Mucosa of rectum (tissue), 2 donors: ENCODE measurements around the gene ST7L.

Experiments used
- H3K27ac ChIP-seq, 2 donors: one replicate each; pipeline ENCODE4 v1.7.0; 2013; ENCODE audit warnings: inconsistent platforms in 2 of 2, low read depth in 2 of 2, low read length in 2 of 2
- H3K27me3 ChIP-seq, 2 donors: one replicate each; pipeline ENCODE4 v1.7.0; 2013; ENCODE audit warnings: low read length in 2 of 2; ENCODE audit not compliant: control insufficient read depth in 2 of 2, insufficient read depth in 2 of 2
- H3K36me3 ChIP-seq, 2 donors: one replicate each; pipeline ENCODE4 v1.7.0; 2013; ENCODE audit warnings: low read length in 2 of 2; ENCODE audit not compliant: control insufficient read depth in 2 of 2, insufficient read depth in 2 of 2
- H3K4me1 ChIP-seq, 2 donors: one replicate each; pipeline ENCODE4 v1.7.0; 2013; ENCODE audit warnings: low read length in 2 of 2, mild to moderate bottlenecking in 1 of 2; ENCODE audit not compliant: control insufficient read depth in 2 of 2, insufficient read depth in 2 of 2
- H3K4me3 ChIP-seq, 2 donors: one replicate each; pipeline ENCODE4 v1.7.0; 2013; ENCODE audit warnings: low read length in 2 of 2
- H3K9ac ChIP-seq, 2 donors: one replicate each; pipeline ENCODE4 v1.7.0; 2013; ENCODE audit warnings: low read length in 2 of 2, low read depth in 1 of 2, mild to moderate bottlenecking in 1 of 2
- H3K9me3 ChIP-seq, 2 donors: one replicate each; pipeline ENCODE4 v1.7.0; 2013; ENCODE audit warnings: low read length in 2 of 2; ENCODE audit not compliant: control insufficient read depth in 2 of 2
- donor health status: healthy.
- donor health status: Normal muscosa, but diverticular disease.

The ST7L gene

DNA sequence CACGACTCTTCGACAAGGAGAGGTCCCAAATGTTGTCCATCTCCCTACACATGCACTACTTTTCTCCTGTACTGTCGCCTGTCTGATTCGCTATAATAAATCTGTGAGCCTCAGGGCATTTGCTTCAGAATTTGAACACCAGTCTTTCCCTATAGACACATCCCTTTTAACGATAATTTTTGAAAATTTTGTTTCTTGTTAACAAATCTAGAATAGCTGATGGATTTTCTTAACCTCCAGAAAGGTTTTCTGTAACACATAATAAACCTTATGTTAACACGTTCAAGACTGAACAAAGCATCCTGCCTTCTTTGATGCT, 1.4 kb upstream of the ST7L start:
- Histone ChIP-seq H3K4me1 (peaks cover 10 to 13% of the 10 kb centered on the region in 2 donors), H3K27me3 (no peaks in the 10 kb centered on the region), H3K36me3 (peaks cover 0 to 5% of the 10 kb centered on the region in 2 donors), H3K4me3 (peak overlapping the region; percentile 88 to 99), H3K9me3 (no peaks in the 10 kb centered on the region), H3K27ac (peak overlapping the region; percentile 100), H3K9ac (peak overlapping the region; percentile 100)

DNA sequence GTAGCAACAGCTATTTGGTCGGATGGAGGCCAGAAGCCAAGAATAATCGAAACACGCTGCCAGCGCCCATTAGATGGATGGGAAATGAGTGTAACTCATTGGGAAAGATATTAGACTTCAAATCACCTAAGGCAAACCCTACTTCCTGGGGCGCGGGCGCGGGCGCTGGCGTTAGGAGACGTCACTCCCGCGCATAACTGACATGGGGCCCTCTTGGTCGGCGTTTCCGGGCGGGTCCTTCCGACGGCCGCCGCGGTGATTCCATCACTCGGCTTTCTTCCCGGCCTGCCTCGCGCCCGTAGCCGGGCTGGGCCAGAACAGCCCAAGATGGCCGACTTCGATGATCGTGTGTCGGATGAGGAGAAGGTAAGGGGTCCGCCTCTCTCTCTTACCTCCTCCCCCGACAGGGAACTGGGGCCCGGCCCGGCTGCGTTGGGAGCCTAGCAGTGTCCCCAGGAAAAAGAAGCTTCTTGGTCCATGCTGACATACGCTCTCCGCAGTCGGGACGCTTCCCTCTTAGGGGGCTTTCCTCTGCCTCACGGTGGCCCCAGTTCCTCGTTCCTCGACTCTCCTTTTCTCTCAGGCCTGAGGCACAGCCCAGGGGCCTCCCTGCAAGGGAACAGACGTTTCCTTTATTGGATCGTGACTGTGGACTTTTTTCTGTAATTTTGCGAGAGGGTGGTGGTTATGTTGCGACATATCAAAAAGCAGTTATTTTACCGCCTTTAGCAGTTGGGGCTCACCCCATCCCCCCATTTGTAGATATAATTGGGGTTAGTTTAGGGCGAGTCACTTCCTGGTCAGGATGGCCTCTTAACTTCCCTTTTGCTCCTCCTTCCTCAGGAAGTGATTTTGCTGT, 806 bp upstream of the ST7L start, which contains the start of gene CAPZA1:
CAPZA1 (plus strand) TSS at position 315 of the 859 bp plus-strand sequence; CDS start at position 328, 13 bp downstream.
- H3K27ac ChIP-seq, result peak within 1 kb of the TSS; percentile 100
- H3K27me3 ChIP-seq, result no peaks in the 10 kb centered on the region
- H3K9ac ChIP-seq, result peak within 1 kb of the TSS; percentile 100
- peaks cover 10 to 13% of the 10 kb centered on the region in 2 donors for H3K4me1 ChIP-seq
- H3K9me3 ChIP-seq, result no peaks in the 10 kb centered on the region
- H3K36me3 ChIP-seq, result peaks cover 0 to 3% of the 10 kb centered on the region in 2 donors
- H3K4me3 ChIP-seq, result peak within 1 kb of the TSS; percentile 88 to 99

DNA sequence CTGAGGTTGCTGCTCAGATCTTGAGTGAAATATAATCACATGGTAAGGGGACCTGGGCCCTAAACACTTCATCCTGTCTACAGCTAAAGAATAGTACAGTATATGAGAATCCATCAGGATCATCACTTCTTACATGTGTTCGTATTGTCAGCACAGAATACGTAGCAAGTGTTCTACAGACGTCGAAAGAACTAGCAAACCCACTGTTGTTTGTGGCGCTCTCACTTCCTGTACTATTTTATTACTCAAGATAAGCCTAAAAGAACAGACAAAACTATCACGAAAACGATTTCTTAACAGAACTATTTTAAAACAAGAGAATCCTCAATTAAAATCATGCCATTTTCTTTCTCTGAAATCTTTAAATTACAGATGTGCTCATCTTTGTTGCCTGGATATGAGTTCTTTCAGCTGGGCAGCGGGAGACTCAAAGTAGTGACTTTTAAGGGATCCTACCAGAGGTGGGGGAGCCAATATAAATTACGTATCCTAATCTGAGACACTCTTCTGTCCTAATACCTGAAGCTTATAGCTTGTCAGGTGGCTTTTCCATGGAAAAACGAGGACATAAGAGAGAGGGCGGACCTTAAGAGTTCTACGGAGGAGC, 724 bp downstream of the ST7L start:
- Histone ChIP-seq H3K9ac (peak overlapping the region; percentile 100), H3K4me3 (peak overlapping the region; percentile 88 to 99), H3K4me1 (peaks cover 10 to 13% of the 10 kb centered on the region in 2 donors)

DNA sequence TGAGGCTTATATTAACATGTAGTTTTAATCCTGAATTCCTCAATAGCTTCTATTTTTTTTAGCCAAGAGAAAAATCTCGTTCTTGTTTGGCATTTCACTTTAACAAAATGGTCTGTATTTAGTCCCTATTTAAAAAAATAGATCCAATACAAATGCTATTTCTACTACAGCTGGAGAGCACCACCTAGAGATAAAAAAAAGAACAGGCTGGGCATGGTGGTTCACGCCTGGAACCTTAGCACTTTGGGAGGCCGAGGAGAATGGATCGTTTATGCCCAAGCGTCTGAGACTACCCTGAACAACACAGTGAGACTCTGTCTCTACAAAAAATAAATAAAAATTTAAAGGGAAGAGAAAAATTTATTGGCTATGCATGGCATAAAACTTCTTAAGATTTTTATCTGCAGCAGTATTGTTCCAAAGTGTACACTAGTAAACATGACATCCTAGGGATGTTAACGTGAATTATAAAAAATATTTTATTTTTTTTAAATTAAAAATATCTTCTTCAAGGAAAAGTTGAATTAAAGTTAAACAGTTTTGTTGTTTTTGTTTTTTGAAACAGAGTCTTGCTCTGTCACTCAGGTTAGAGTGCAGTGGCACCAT, 4.4 kb downstream of the ST7L start:
- Histone ChIP-seq H3K27ac (no peak overlapping the region), H3K4me3 (no peak overlapping the region), H3K4me1 (peaks cover 2 to 6% of the 10 kb centered on the region in 2 donors), H3K9me3 (no peaks in the 10 kb centered on the region), H3K27me3 (no peaks in the 10 kb centered on the region), H3K9ac (no peak overlapping the region), H3K36me3 (peaks cover 25 to 30% of the 10 kb centered on the region in 2 donors)

More for the DNA sequence above, 724 bp downstream of the ST7L start:
- no peaks in the 10 kb centered on the region for H3K27me3 ChIP-seq
- H3K36me3 ChIP-seq, result peaks cover 2 to 6% of the 10 kb centered on the region in 2 donors
- no peaks in the 10 kb centered on the region for H3K9me3 ChIP-seq
- peak overlapping the region; percentile 100 for H3K27ac ChIP-seq

DNA sequence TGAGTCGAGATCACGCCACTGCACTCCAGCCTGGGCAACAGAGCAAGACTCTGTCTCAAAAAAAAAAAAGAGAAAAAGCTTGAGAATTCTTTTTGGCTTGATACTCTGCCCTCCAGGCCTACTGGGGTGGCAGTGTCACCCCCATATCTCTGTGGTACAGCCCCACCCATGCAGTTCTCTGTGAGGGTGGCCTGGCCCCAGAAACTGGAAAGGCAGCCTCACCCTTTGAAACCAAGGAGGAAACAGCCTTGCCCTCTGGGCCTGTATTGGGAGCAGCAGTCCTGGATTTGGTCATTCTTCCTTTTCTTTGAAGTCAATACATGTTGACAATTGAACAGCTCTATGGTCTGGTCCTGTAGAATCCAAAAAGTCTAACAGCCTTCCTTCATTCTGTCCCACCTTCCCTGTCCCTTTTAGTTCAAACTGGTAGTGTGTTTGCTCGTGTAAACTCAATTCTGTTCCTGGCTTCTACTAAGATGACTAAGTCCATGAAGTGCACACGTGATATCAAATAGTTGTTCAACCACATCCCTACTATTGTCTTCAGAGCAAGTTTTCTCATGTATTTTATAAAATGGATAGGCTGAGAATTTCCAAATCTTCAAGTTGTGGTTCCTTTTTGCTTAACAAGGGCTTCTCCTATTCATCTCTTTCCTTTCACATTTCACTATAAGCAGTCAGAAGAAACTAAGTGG, 13.2 kb downstream of the ST7L start:
- H3K4me1 ChIP-seq, result no peaks in the 10 kb centered on the region
- no peak overlapping the region for H3K4me3 ChIP-seq
- peaks cover 36 to 38% of the 10 kb centered on the region in 2 donors for H3K36me3 ChIP-seq
- H3K9ac ChIP-seq, result no peak overlapping the region
- H3K9me3 ChIP-seq, result no peaks in the 10 kb centered on the region
- no peak overlapping the region for H3K27ac ChIP-seq
- H3K27me3 ChIP-seq, result no peaks in the 10 kb centered on the region

DNA sequence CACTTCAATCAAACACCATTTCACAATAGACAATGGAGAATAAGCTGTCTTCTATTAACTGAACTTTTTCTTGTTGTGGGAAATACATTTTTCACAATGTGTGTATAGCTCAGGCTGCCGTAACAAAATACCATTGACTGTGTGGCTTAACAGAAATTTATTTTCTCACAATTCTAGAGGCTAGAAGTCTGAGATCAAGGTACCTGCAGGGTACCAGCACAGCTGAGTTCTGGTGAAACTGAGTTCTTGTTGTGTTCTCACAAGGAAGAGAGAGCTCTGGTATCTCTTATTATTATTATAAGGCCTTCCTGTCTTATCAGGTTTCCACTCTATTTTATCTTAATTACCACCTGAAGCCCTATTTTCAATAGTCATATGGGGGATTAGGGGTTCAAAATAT, 15.4 kb downstream of the ST7L start:
- Histone ChIP-seq H3K9me3 (no peaks in the 10 kb centered on the region), H3K27me3 (no peaks in the 10 kb centered on the region), H3K4me3 (no peak overlapping the region), H3K9ac (no peak overlapping the region), H3K4me1 (no peaks in the 10 kb centered on the region), H3K36me3 (peaks cover 21 to 30% of the 10 kb centered on the region in 2 donors), H3K27ac (no peak overlapping the region)

DNA sequence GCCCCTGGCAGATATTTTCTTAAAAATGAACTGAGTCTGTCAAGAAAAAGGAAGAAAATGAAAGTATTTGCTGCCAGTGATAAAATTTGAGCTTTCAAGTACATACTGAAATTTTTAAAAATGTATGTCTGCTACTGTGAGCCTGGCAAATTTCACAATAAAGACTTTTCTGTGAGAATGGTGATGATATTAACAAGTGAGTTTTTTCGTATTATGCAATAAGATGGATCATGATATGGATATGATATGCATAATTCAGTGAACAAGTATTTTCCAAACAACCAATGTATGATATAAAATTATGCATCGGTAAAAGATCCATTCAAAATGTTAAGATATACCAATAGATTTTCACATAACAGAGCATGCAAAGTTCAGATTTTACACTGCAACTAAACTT, 15.9 kb downstream of the ST7L start:
- Histone ChIP-seq H3K9me3 (no peaks in the 10 kb centered on the region), H3K27ac (no peak overlapping the region), H3K4me1 (no peaks in the 10 kb centered on the region), H3K36me3 (peaks cover 15 to 27% of the 10 kb centered on the region in 2 donors), H3K9ac (no peak overlapping the region), H3K4me3 (no peak overlapping the region), H3K27me3 (no peaks in the 10 kb centered on the region)

DNA sequence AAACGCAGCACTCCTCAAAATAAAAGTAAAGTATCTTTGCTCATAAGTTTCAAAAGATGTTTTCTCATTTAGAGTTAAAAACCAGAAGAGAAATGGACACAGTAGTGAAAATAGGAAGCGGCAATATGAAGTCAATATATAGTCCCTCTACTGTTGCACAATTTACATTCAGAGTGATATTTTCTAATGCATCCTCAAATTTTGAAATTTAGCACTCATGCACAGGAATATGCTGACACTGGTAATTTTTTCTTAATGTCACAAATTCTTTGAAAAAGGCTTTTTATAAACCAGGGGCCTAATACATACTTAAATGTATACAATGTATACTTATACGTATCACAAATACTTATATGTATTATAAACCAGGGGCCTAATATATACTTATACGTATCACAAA, 19.5 kb downstream of the ST7L start:
- no peak overlapping the region for H3K9ac ChIP-seq
- H3K4me3 ChIP-seq, result no peak overlapping the region
- peaks cover 6 to 26% of the 10 kb centered on the region in 2 donors for H3K36me3 ChIP-seq

DNA sequence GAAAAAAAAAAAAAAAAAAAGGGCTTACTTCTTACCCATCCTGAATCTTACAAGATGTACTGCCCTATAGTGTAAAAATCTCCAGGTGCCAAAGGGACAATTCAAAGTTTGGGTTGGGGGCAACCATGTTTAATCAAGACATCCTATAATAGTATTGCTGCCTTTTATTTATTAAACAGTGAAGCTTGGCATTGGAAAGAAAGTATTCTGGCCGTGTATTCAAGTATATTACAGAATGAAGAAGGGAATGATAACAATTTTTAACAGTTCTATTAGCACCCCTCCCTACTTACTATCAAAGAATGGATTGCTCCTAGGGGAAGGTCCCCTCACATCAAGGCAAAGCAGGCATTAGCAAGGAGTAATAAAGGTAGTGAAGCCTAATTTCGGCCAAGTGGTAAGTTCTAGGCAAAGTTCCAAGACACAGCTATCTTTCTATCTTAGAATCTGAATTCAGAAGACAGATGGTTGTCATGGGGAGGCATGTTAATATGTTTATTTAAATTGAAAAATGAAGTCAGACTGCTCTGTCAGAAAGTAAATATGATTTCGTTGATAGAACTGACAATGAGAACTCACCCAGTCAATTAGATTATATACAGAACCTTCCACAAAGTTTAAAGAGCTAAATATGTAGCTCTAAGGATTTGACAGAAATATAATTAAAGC, 24.6 kb downstream of the ST7L start:
- H3K9me3 ChIP-seq, result no peaks in the 10 kb centered on the region

More for the DNA sequence above, 19.5 kb downstream of the ST7L start:
- no peak overlapping the region for H3K27ac ChIP-seq
- no peaks in the 10 kb centered on the region for H3K27me3 ChIP-seq
- H3K4me1 ChIP-seq, result no peaks in the 10 kb centered on the region
- no peaks in the 10 kb centered on the region for H3K9me3 ChIP-seq

More for the DNA sequence above, 24.6 kb downstream of the ST7L start:
- H3K36me3 ChIP-seq, result peaks cover 10 to 25% of the 10 kb centered on the region in 2 donors
- H3K4me3 ChIP-seq, result no peak overlapping the region
- no peaks in the 10 kb centered on the region for H3K4me1 ChIP-seq
- no peaks in the 10 kb centered on the region for H3K27me3 ChIP-seq
- no peak overlapping the region for H3K9ac ChIP-seq
- H3K27ac ChIP-seq, result no peak overlapping the region
